ENCODE results near the gene WDR59. TPM values are rescaled to one million over a fixed set of nuclear protein-coding genes. Genes with fewer than 3 reads are reported as not detected.
"Not testable (repeated sequence)": the region's sequence is repeated elsewhere in the genome, so short reads cannot be mapped to it uniquely, and the experiment has no call there.

Gene WDR59
- total RNA-seq, 2 donors from 2014 or later = 46.5 to 48.3 TPM

DNA sequence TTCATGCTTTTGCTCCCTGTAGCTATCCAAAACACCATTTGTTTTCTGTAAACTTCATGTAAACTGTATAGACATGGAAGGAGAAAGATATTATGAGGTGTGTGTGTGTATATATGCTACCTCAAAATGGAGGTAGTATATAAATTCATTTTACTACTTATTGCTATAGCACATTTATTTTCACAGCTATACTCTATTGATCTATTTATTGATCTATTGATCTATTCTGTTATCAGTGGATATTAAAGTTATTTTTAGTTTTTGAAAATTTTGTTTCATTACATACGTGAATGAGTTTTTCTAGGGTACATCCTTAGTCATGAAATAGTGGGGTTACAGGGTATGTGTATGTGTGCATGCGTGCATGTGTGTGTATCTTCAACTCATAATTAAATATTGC lies 29.4 kb upstream of the WDR59 start:
- no peak overlapping the region for H3K27ac ChIP-seq
- H3K4me3 ChIP-seq = no peak overlapping the region
- no peaks in the 10 kb centered on the region for H3K36me3 ChIP-seq
- no peaks in the 10 kb centered on the region for H3K9me3 ChIP-seq
- H3K9ac ChIP-seq (ENCODE audit: low read depth in 2 of 2, low read length in 2 of 2) = no peak overlapping the region
- no peak for TF ChIP-seq CTCF (IDR thresholded peaks at IDR 0.05)
- intact Hi-C loops (cut with DNase I) = no loop called here
- no peak for DNase-seq
- peaks cover 7% of the 10 kb centered on the region for H3K4me1 ChIP-seq
- H3K27me3 ChIP-seq = no peaks in the 10 kb centered on the region

- H3K36me3 ChIP-seq; H3K9ac ChIP-seq (ENCODE audit: low read depth in 2 of 2, low read length in 2 of 2); H3K4me3 ChIP-seq; H3K4me1 ChIP-seq; intact Hi-C loops (cut with DNase I); H3K27me3 ChIP-seq; H3K9me3 ChIP-seq; H3K27ac ChIP-seq; DNase-seq: not testable (repeated sequence)
These were observed 28.2 kb upstream of the WDR59 start for GRCh38 chr16:75013123-75013522.

- H3K4me3 ChIP-seq = no peak overlapping the region
- intact Hi-C loops (cut with DNase I) = no loop called here
- DNase-seq = no peak
- H3K27ac ChIP-seq = peak overlapping the region; percentile 34
- H3K4me1 ChIP-seq = no peaks in the 10 kb centered on the region
- H3K9me3 ChIP-seq = no peaks in the 10 kb centered on the region
- TF ChIP-seq CTCF (IDR thresholded peaks at IDR 0.05) = no peak
- no peak overlapping the region for H3K9ac ChIP-seq (ENCODE audit: low read depth in 2 of 2, low read length in 2 of 2)
- H3K36me3 ChIP-seq = no peaks in the 10 kb centered on the region
- no peaks in the 10 kb centered on the region for H3K27me3 ChIP-seq
These were observed 27.6 kb upstream of the WDR59 start for GRCh38 chr16:75012380-75013081.

- peak overlapping the region; percentile 34 for H3K27ac ChIP-seq
- no peaks in the 10 kb centered on the region for H3K4me1 ChIP-seq
- no peak overlapping the region for H3K4me3 ChIP-seq
- no peaks in the 10 kb centered on the region for H3K27me3 ChIP-seq
- no peaks in the 10 kb centered on the region for H3K36me3 ChIP-seq
- DNase-seq = no peak
- no peak for TF ChIP-seq CTCF (IDR thresholded peaks at IDR 0.05)
- no peak overlapping the region for H3K9ac ChIP-seq (ENCODE audit: low read depth in 2 of 2, low read length in 2 of 2)
- intact Hi-C loops (cut with DNase I) = no loop called here
- no peaks in the 10 kb centered on the region for H3K9me3 ChIP-seq
These were observed 26.8 kb upstream of the WDR59 start for GRCh38 chr16:75011634-75012307.

DNA sequence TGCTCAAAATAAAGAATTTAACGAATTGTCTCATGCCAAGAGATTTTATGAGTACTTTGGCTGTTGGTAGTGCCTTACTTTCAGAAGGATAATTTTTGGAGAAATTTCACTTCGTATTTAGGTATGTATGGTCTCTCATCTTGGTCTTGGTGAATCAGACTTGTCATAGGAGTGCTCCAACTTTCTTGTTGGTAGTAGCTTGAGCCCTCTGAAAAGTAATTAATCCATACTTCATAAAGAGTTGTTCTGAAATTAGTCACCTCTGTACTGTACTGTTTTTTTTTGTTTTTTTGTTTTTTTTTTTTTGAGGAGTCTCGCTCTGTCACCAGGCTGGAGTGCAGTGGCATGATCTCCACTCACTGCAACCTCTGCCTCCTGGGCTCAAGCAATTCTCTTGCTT lies 25.5 kb upstream of the WDR59 start:
- H3K27ac ChIP-seq = no peak overlapping the region
- no peaks in the 10 kb centered on the region for H3K4me1 ChIP-seq
- intact Hi-C loops (cut with DNase I) = no loop called here
- H3K4me3 ChIP-seq = no peak overlapping the region
- H3K9ac ChIP-seq (ENCODE audit: low read depth in 2 of 2, low read length in 2 of 2) = no peak overlapping the region
- no peaks in the 10 kb centered on the region for H3K27me3 ChIP-seq
- no peak for DNase-seq
- TF ChIP-seq CTCF (IDR thresholded peaks at IDR 0.05) = no peak
- H3K36me3 ChIP-seq = no peaks in the 10 kb centered on the region
- no peaks in the 10 kb centered on the region for H3K9me3 ChIP-seq

DNA sequence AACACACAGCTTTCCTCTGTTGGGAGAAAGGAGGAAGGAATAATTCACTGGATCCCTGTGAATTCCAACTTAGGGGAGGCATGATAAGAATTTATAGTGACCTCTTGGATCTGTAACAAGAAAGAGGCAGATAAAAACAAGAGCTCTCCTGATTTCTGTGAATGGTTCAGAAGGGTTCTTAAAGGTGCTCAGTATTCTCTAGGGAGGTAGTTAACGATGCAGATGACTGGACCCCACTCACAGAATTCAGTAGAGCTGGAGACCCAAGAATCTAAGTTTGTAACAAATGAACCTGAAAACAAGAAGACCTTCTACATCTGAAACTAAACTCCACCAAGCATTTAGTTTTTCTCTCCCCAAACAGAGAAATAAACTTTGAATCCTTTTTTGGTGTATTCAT lies 22.5 kb upstream of the WDR59 start:
- Histone ChIP-seq H3K4me3 (no peak overlapping the region), H3K9me3 (no peaks in the 10 kb centered on the region), H3K9ac (ENCODE audit: low read depth in 2 of 2, low read length in 2 of 2) (no peak overlapping the region), H3K36me3 (no peaks in the 10 kb centered on the region), H3K27ac (no peak overlapping the region), H3K4me1 (no peaks in the 10 kb centered on the region), H3K27me3 (no peaks in the 10 kb centered on the region)
- intact Hi-C loops (cut with DNase I) = no loop called here
- no peak for TF ChIP-seq CTCF (IDR thresholded peaks at IDR 0.05)
- no peak for DNase-seq
